Epithelial cell of esophagus (primary cell): Measurements from ENCODE around the gene AHCY.
A peak's percentile ranks its signal among the peaks of the same experiment; 100 is the strongest.

Experiments used
- DNase-seq: peaks from one replicate; pipeline ENCODE4 v3.0.0; 2010; ENCODE audit warnings: low read depth
- H3K4me3 ChIP-seq: 2 replicates; pipeline ENCODE4 v1.5.1; 2011; ENCODE audit warnings: mild to moderate bottlenecking, low read length, control low read depth
- CTCF ChIP-seq: IDR thresholded peaks from 2 replicates; pipeline ENCODE4 v1.5.1; 2011; ENCODE audit warnings: low read depth, mild to moderate bottlenecking, low read length, control low read depth, inconsistent platforms; ENCODE audit not compliant: insufficient read depth; ENCODE audit errors: missing control alignments

The AHCY gene

DNA sequence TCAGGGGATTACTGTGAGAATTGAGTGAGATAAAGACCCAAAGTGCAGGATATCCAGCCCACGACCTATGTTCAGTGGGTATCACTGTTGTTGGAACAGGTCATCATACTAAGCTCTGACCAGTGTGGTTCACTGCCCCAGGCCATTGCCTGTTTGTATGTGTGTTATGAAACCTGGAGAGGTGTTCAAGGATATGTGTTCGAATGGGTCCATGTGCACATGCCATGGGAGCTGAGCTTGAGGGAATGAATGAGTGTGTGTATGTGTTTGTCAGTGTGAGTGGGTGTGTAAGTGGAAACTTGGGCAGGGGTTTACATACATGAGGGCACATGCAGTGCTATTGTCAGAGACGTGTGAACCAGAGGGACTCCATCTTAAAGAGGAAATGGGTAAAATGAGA lies 17.7 kb upstream of the AHCY start:
- no peak for TF ChIP-seq CTCF
- no peak overlapping the region for H3K4me3 ChIP-seq
- DNase-seq, result no peak

DNA sequence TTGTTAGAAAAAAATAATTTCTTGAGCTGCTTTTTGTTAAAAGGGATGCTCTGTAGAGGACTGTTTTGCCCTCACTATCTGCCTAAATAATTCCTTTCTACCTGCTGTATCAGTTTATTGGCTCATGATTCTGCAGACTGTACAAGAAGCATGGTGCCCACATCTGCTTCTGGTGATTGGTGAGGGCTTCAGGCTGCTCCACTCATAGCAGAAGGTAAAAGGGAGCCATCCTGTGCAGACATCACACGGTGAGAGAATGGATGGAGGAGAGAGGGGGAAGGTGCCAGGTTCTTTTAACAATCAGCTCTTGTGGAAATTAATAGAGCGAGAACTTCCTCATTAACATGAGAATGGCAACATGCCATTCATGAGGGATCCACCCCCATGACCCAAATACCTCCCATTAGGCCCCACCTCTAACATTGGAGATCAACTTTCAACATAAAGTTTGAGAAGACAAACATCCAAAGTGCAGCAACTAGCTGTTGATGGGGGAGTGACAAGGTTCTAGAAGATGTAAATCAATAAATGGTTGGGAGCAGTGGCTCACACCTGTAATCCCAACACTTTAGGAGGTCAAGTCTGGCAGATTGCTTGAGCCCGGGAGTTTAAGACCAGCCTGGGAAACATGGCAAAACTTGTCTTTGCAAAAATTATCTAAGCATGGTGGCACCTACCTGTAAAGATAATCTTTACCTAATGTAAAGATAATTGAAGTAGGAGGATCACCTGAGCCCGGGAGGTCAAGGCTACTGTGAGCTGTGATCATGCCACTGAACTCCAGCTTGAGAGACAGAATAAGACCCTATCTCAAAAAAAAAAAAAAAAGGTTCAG lies 15.7 kb upstream of the AHCY start:
- DNase-seq, result no peak
- no peak for TF ChIP-seq CTCF

DNA sequence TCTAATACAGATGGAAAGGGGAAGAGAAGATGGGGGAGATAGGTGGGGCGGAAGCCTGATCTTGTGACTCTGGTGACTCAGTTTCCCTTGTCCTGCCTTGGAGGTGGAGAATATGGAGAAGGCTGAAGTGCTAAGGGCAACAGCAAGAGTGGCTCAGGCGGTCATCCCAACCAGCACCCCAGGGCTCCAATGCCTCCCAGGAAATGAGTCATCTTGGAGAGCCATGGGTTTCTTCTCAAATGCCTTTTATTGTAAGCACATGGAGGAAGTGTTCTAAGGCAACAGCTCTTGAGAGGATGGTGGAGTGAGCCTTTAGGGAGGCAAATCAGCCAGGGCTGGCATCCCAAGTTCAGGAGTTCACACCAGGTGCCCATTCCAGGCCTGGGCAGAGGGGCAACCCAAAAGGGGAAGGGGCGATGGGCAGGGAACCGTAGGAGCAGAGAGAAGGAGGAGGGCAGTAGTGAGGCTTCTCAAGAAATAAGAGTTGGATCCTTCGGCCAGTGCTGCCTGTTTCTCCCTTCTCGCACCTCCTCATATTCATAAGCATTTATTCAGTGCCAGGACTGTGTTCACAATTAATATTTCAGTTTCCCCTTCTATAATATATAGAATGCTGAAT lies 13.2 kb upstream of the AHCY start:
- peak; percentile 83 for DNase-seq
- no peak for TF ChIP-seq CTCF
- H3K4me3 ChIP-seq, result no peak overlapping the region

More for the DNA sequence above, 15.7 kb upstream of the AHCY start:
- no peak overlapping the region for H3K4me3 ChIP-seq

- H3K4me3 ChIP-seq, result no peak overlapping the region
- no peak for TF ChIP-seq CTCF
- peak; percentile 64 for DNase-seq
Measured at GRCh38 chr20:34315236-34315635, 12.1 kb upstream of the AHCY start.

DNA sequence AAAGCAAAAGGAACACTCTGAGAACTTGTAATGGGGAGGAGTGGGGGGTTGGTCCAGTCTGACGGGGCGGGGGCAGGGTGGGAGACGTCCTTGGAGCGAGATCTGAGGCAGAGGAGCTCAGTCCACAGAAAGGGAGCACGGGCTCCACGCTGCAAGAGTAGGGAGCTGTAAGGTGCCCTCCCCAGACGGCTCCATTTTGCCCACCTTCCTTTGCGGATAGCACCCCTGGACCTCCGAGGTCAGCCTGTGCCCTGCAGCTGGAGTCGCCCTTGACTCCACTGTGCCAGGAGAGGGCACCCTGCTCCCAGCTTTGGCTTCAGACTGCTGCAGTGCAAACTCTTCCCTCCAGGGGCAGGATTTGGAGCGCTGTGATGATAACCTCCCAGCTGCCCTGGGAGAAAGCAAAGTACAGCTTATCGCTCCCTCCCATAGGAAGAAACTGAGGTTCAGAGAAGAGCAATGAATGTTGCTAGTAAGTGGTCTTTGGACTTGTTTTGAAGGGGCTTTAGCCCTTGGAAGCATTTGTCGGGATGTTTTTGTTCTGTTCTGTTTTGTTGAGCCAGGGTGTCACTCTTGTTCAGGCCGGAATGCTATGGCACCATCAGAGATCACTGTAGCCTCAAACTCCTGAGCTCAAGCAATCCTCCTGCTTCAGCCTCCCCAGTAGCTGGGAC lies 9.5 kb upstream of the AHCY start:
- peak; percentile 88 for DNase-seq
- H3K4me3 ChIP-seq, result no peak overlapping the region
- TF ChIP-seq CTCF, result peak; percentile 100

DNA sequence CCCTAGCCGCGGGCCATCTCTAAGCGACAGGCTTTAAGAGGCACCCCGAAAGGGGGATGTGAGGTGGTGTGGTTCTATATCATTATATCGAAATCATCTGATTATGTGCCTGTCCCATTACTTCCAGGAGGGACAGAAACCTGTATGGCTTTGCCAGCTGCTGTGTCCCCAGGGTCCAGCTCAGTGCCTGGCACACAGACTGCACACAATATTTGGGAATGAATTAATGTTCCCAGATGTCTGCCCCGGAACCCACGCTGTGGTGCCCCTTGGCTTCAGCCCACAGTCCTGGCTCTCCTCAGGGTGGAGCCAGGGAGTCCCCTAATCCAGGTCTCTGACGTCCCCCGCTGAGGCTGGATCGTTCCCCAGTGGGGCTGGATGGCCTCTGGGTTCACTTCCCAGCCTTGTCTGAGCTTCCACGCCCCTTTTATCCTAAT lies 8.9 kb upstream of the AHCY start:
- DNase-seq, result no peak
- TF ChIP-seq CTCF, result no peak
- H3K4me3 ChIP-seq, result no peak overlapping the region
